Activated naive CD8-positive, alpha-beta T cell (primary cell): ENCODE data around the gene RNF207.
A peak's percentile ranks its signal among the peaks of the same experiment; 100 is the strongest.

Source experiments
- H3K27ac Mint-ChIP-seq: one replicate; pipeline ENCODE4 v1.8.0; 2021; ENCODE audit warnings: mixed read lengths
- H3K27me3 Mint-ChIP-seq: one replicate; pipeline ENCODE4 v1.8.0; 2021; ENCODE audit warnings: mixed read lengths
- H3K36me3 Mint-ChIP-seq: one replicate; pipeline ENCODE4 v1.8.0; 2021; ENCODE audit warnings: mixed read lengths
- H3K4me1 Mint-ChIP-seq: one replicate; pipeline ENCODE4 v1.8.0; 2021; ENCODE audit warnings: low read depth, mixed read lengths
- H3K4me3 Mint-ChIP-seq: one replicate; pipeline ENCODE4 v1.8.0; 2021; ENCODE audit warnings: mild to moderate bottlenecking, mixed read lengths
- H3K9me3 Mint-ChIP-seq: one replicate; pipeline ENCODE4 v1.8.0; 2021; ENCODE audit warnings: low read depth, mixed read lengths

The RNF207 gene

DNA sequence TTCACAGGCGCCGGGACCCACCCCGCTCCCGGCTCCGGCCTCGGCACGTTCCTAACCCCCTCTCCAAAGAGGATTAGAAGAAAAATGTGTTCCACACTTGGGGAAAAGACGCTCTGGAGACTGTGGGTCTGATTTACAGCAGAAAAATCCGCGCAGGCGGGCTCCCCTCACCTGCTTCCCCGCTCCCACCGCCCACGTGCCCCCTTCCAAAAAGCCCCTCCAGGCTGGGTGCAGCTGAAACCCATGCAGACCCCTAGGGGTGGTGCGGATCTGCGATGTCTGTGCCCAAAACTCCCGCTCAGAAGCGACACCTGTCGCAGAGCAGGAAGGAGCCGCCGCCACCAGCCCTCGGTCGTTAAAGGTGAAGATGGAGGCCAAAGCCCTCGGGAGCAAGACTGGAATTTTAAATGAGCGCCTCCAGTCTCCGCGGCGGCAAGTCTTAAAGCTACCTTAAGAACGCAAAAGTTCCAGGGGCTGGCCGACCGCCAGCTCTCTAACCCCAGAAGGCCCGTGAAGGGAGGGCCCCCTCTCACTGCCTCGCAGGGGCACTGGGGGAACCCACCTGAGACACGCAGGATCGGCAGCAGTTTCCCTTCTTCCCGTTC lies 25.1 kb upstream of the RNF207 start:
- Mint-ChIP-seq H3K36me3 (peaks cover 2% of the 10 kb centered on the region), H3K27me3 (peaks cover 12% of the 10 kb centered on the region), H3K9me3 (no peaks in the 10 kb centered on the region), H3K4me3 (peak overlapping the region; percentile 75), H3K4me1 (peaks cover 31% of the 10 kb centered on the region), H3K27ac (no peak overlapping the region)

DNA sequence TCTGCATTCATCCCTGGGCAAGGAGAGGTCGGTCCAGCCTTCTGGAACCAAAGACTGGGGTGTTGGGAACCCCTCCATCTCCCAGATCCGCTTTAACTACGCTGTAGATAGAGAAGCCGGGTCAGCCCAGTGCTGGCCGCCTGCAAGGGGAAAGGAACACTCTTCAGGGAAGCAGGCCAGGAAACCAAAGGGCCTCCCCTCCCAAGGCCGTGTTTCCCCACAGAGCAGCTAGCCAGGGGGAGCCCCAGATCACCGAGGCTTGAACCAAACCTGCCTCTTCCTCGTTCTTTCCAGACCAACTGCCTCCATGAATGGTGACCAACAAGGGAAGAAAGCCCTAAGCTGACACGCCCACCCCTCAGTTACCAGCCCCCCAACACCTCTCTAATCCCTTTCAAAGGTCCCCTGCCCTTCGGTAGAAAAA lies 24.6 kb upstream of the RNF207 start:
- peaks cover 34% of the 10 kb centered on the region for H3K4me1 Mint-ChIP-seq
- H3K27me3 Mint-ChIP-seq: peaks cover 12% of the 10 kb centered on the region
- no peaks in the 10 kb centered on the region for H3K9me3 Mint-ChIP-seq
- H3K27ac Mint-ChIP-seq: no peak overlapping the region
- peak overlapping the region; percentile 75 for H3K4me3 Mint-ChIP-seq
- H3K36me3 Mint-ChIP-seq: peaks cover 2% of the 10 kb centered on the region

DNA sequence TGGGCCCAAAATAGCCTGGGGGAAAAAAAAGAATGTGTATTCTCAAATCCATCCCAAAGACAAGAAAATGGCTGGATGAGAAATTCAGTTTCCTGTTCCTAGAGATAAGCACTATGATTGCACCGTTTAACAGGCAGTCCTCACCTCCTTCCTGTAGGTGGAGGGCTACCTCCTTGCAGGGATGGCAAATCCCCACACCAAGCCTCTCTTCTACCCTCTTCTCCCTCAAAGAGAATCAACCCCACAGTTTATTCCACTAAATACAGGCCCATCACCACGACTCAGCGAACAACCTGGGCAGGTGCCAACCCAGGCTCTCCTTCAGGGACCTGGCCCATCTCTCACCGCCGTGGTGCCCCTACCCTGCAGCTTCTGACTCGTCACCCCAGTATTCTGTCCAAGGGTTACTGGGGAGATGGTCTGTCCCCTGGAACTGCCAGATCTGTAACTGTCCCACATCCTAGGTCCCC lies 22.4 kb upstream of the RNF207 start:
- H3K27ac Mint-ChIP-seq: peak overlapping the region; percentile 28
- no peak overlapping the region for H3K4me3 Mint-ChIP-seq
- H3K36me3 Mint-ChIP-seq: peaks cover 2% of the 10 kb centered on the region
- peaks cover 35% of the 10 kb centered on the region for H3K4me1 Mint-ChIP-seq
- H3K9me3 Mint-ChIP-seq: no peaks in the 10 kb centered on the region
- H3K27me3 Mint-ChIP-seq: peaks cover 3% of the 10 kb centered on the region

DNA sequence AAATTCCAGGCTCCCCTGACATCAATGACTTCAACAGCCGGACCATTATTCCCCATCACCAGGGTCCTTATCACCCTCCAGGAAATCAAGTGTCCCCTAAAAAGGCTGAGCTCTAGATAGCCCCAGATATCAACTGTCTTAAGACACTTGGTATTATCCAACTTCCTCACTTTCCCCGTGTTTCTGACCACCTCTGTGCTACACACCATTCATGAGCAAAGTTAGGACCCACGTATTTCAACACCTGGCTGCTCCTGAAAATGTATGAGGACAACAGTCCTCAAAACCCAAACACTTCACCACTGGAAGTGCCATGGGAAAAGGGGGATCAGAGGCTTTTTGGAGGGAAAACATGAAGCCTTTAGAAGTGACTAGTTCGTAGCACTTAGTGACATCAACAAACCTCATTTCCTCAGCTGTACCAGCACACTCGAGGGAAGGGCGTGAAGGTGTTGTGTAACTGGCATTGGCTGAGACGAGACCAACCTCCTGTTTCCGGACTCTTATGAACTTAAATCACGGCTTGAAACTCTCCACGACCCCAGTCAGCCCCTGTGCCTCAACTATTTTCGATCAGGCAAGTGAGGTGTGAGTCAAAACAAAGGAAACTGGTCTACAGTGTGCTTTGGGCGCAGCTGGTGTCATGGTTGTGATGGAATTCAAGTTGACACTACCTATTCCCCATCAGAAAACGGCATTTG lies 21.7 kb upstream of the RNF207 start:
- H3K27ac Mint-ChIP-seq: peak overlapping the region; percentile 28
- peaks cover 36% of the 10 kb centered on the region for H3K4me1 Mint-ChIP-seq
- no peaks in the 10 kb centered on the region for H3K9me3 Mint-ChIP-seq
- no peaks in the 10 kb centered on the region for H3K27me3 Mint-ChIP-seq
- H3K36me3 Mint-ChIP-seq: peaks cover 5% of the 10 kb centered on the region
- H3K4me3 Mint-ChIP-seq: no peak overlapping the region

DNA sequence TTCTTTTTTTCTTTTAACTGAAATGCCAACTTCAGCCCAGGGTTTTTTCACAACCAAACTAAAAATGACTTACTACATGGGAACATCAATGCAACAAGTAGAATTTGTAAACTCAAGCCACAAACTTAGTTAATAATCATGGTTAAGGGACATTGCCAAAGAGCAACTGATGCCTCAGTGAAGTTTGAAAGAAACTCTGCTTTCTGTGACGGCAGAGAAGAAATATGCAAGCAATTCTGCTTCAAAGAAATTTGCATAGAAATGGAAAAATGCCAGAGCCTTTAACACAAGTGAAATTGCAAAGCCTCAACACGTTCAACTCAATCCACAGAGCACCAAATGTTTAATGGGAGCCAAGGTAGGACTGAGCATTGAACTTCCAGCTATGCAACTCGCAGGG lies 20.8 kb upstream of the RNF207 start:
- H3K9me3 Mint-ChIP-seq: no peaks in the 10 kb centered on the region
- peaks cover 5% of the 10 kb centered on the region for H3K36me3 Mint-ChIP-seq
- peaks cover 39% of the 10 kb centered on the region for H3K4me1 Mint-ChIP-seq
- H3K27me3 Mint-ChIP-seq: no peaks in the 10 kb centered on the region
- H3K27ac Mint-ChIP-seq: peak overlapping the region; percentile 16
- H3K4me3 Mint-ChIP-seq: no peak overlapping the region

DNA sequence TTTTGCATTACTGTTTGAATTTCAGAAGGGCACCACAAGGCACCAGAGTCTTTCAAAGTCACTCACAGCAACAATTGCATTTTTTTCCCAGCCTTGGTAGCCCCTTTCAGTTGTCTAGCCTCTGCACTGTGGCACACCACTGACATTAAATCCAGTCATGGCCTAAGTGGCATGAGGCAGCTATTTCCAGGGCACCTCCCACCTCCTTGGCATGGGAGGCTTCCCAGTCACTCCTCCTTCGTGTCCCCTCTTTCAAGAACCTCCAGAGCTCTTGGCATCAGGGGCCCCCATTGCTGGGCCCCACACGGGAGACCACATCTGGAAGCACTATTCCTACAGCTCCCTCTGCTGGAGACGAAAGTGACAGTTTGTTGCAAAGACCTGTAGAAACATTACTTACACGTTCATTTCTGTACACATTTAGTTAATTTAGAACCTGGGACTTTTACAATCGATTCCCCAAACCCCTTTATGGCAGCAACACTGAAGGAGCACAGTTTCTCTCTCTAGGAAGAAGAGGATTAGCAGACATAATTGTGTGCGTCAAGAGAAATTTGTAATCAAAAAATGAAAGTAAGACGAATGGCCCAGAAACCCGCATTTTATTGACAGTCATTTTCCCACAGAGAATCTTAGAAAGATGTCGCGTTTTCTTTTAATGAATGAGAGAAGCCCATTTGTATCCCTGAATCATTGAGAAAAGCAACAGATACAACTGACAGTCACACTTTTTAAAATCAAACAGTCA lies 20.1 kb upstream of the RNF207 start:
- H3K4me3 Mint-ChIP-seq: no peak overlapping the region
- H3K4me1 Mint-ChIP-seq: peaks cover 38% of the 10 kb centered on the region
- peaks cover 5% of the 10 kb centered on the region for H3K36me3 Mint-ChIP-seq
- H3K9me3 Mint-ChIP-seq: no peaks in the 10 kb centered on the region
- H3K27me3 Mint-ChIP-seq: no peaks in the 10 kb centered on the region
- H3K27ac Mint-ChIP-seq: no peak overlapping the region

DNA sequence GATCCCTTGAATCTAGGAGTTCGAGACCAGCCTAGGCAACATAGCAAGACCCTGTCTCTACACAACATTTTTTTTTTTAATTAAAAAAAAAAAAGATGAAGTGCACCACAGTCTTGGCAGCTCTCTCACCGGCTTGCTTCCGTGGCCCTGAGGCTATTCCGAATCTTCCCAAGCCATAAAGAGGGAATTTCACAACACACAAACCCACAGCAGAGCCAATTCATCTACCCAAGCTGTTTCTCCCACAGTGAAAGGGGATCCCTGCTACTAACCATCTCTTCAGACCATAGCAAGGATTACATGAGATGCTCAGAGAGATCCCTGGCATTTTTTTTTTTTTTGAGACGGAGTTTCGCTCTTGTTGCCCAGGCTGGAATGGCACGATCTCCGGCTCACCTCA lies 17.5 kb upstream of the RNF207 start:
- H3K4me1 Mint-ChIP-seq: peaks cover 32% of the 10 kb centered on the region
- no peaks in the 10 kb centered on the region for H3K9me3 Mint-ChIP-seq
- peaks cover 5% of the 10 kb centered on the region for H3K36me3 Mint-ChIP-seq
- no peaks in the 10 kb centered on the region for H3K27me3 Mint-ChIP-seq
- H3K4me3 Mint-ChIP-seq: no peak overlapping the region
- no peak overlapping the region for H3K27ac Mint-ChIP-seq

DNA sequence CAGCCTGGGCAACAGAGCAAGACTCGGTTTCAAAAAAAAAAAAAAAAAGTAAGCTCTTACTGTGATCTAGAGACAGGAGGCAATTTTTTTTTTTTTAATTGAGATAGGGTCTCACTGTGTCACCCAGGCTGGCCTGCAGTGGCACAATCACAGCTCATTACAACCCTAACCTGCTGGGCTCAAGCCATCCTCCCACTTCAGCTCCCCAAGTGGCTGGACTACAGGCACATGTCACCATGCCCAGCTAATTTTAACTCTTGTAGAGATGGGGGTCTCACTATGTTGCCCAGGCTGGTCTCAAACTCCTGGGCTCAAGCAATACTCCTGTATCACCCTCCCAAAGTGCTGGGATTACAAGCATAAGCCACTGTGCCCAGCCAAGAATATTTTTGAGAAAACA lies 14.0 kb upstream of the RNF207 start:
- peaks cover 27% of the 10 kb centered on the region for H3K4me1 Mint-ChIP-seq
- no peak overlapping the region for H3K27ac Mint-ChIP-seq
- no peak overlapping the region for H3K4me3 Mint-ChIP-seq
- H3K9me3 Mint-ChIP-seq: no peaks in the 10 kb centered on the region
- H3K36me3 Mint-ChIP-seq: peaks cover 7% of the 10 kb centered on the region
- no peaks in the 10 kb centered on the region for H3K27me3 Mint-ChIP-seq

DNA sequence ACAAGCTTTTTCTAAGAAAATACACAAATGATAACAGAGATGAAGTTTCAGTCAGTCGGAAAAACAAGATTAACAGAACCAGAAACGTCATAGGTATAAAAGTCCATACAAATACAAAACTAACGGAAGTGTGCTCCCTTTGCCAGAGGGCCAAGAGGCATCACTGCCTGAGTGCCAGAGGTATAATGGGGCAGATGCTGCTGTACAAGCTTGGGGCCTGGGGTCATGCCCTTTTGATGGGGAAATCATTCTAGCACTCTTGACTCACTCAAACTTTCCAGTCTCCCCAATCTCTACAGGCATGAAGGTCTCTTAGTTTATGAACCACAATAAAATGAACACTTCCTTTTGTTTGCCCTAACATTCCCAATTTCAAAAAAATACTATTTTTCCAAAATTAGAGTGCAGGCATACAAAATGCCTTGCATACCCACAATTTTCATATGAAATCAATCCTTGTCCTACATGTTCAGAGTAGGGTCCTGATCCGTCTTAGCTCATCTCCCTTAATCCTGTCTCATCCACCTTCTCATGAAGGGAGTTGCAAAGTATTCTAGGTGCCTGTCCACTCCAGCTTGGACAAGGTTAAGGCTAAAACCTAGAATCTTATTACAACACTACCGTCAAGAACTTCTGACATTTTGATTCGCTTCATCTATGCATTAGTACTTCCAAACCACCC lies 8.0 kb upstream of the RNF207 start:
- peaks cover 17% of the 10 kb centered on the region for H3K36me3 Mint-ChIP-seq
- peak overlapping the region; percentile 99 for H3K4me3 Mint-ChIP-seq
- no peaks in the 10 kb centered on the region for H3K27me3 Mint-ChIP-seq
- no peaks in the 10 kb centered on the region for H3K9me3 Mint-ChIP-seq
- peaks cover 44% of the 10 kb centered on the region for H3K4me1 Mint-ChIP-seq
- H3K27ac Mint-ChIP-seq: peak overlapping the region; percentile 97

DNA sequence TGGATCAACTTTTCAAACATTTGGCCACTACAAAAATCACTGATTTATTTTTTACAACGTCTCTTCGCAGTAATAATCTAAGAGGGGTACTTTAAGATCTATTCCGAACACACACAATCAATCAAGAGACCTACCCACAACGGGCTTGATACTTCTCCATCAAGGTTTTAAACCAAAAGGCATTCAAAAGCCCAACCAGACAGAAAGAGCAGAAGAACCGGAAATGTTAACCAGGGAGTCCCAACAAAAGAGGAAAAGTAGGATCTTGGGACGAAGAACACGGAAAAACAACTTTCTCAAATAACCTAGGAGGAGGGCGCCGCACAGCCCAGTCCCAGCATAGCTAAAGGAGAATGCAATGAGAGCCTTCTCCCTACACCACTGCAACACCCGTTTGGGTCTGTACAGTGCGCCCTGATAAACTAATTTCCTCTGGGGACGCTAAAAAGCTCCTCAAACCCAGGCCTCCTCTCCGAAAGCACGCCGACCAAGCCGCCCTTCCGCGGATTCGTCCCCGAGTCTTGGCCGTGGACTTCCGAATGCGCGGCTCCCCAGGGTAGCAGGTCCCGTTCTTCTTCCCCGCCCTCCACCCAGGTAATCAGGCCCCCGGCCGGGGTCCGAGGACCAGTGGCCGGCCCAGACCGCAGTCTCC lies 7.1 kb upstream of the RNF207 start:
- Mint-ChIP-seq H3K4me3 (peak overlapping the region; percentile 99), H3K27me3 (no peaks in the 10 kb centered on the region), H3K27ac (peak overlapping the region; percentile 97), H3K4me1 (peaks cover 42% of the 10 kb centered on the region), H3K36me3 (peaks cover 17% of the 10 kb centered on the region), H3K9me3 (no peaks in the 10 kb centered on the region)

DNA sequence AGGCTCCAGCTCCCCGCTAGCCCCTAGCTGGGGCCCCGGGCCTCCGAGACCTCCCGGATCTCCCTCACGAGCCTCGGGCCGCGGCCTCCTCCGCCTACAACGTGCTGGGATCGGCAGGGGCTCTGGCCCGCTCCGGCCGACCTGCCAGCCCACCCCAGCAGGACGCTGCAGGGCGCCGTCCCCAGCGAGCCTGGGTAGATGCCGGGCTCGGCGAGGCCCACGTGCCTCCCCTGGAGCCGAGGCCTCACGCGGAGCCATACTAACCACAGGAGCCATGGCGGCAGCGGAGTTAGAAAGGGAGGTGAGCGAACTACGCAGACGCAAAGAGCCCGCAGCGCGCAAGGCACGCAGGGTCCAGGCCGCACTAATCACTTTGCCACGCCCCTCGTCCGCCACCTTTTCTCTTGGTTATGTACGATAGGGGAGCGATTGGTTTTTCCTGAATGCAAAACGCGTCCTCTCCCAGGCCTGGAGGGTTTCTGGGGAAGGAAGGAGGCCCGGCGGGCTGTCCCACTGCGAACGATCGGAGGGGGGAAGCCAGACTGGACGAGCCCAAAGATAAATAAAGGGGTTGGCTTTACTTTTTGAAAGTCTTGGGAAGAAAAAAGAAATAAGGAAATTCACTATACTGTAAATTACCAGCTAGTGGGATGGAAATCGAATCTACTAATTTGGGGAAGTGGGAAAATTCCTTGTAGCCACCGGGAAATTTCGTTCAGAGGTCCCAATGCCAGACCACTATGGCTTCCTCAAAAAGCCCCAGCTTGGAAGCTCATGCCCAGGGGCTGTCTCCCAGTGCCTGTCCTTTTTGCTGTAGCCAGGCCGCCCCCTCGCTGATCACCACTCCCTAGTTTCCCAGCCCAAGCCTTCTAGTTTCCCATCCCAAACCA lies 6.4 kb upstream of the RNF207 start, which contains the start of gene RPL22:
Gene RPL22 (minus strand): TSS at position 298 of the 890 bp plus-strand sequence. CDS start 22 bp downstream, at position 276.
- no peaks in the 10 kb centered on the region for H3K9me3 Mint-ChIP-seq
- peak within 1 kb of the TSS; percentile 99 for H3K4me3 Mint-ChIP-seq
- peak within 1 kb of the TSS; percentile 97 for H3K27ac Mint-ChIP-seq
- H3K27me3 Mint-ChIP-seq: no peaks in the 10 kb centered on the region
- H3K36me3 Mint-ChIP-seq: peaks cover 17% of the 10 kb centered on the region
- peaks cover 42% of the 10 kb centered on the region for H3K4me1 Mint-ChIP-seq

DNA sequence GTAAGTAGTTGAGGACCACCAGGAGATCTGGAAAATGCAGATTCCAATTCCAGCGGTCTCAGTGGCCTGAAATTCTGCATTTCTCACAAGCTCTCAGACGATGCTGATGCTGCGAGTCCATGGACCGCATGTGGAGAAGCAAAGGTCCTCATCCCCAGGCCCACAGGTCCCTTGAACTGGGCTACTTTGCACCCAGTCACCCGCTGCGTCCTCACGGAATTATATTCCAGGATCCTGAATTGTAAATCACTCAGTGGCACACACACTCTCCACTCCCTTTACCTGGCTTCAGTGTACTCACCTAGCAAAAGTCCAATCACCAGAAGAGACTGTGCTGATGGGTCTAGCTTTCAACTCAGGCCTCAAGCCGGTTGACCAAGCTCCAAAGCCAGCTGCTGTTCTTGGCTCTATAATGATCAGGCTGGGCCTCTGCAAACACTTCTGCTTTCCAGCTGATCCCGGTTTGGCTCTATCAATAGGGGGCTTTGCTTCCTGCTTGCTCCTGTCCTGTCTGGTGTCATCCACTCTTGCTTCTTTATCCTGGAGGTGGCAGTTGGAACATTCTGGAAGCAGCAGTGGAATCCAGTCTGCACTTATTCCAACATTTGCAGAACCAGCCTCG lies 5.6 kb upstream of the RNF207 start:
- Mint-ChIP-seq H3K9me3 (no peaks in the 10 kb centered on the region), H3K4me3 (peak overlapping the region; percentile 99), H3K4me1 (peaks cover 47% of the 10 kb centered on the region), H3K27me3 (no peaks in the 10 kb centered on the region), H3K27ac (peak overlapping the region; percentile 97), H3K36me3 (peaks cover 17% of the 10 kb centered on the region)

DNA sequence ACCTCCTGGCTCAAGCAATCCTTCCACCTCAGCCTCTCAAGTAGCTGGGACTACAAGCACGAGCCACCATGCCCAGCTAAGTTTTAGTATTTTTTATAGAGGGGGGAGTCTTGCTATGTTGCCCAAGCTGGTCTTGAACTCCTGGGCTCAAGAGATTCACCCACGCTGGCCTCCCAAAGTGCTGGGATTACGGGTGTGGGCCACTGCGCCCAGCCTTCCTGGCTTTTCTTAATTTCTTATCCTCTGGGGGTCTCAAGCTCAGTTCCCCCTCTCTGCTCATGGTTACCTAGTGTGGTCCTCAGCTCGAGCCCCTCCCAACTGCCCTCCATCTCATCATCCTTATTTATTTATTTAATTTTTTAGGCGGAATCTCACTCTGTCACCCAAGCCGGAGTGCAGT lies 3.7 kb upstream of the RNF207 start:
- H3K4me1 Mint-ChIP-seq: peaks cover 37% of the 10 kb centered on the region
- H3K36me3 Mint-ChIP-seq: peaks cover 14% of the 10 kb centered on the region
- no peaks in the 10 kb centered on the region for H3K9me3 Mint-ChIP-seq
- H3K27me3 Mint-ChIP-seq: no peaks in the 10 kb centered on the region
- H3K27ac Mint-ChIP-seq: no peak overlapping the region
- H3K4me3 Mint-ChIP-seq: no peak overlapping the region
